ENCODE measurements around the gene SSR4. TPM values are rescaled to one million over a fixed set of nuclear protein-coding genes. Genes with fewer than 3 reads are reported as not detected.

Gene SSR4
- total and polyA plus RNA-seq, 12 donors, result 162 to 1,349 (median 366) TPM

- Histone ChIP-seq H3K4me3 (peak overlapping the region in 2 of 4 donors; percentile 19 to 47), H3K9me3 (replicated peaks in 1 of 3) (no peaks in the 10 kb centered on the region), H3K4me1 (replicated peaks in 1 of 2) (peaks cover 0 to 6% of the 10 kb centered on the region in 2 donors), H3K27me3 (peaks cover 27% of the 10 kb centered on the region), H3K36me3 (replicated peaks in 1 of 2) (no peaks in the 10 kb centered on the region), H3K27ac (no peak overlapping the region)
- peak in 1 of 7 donors; percentile 33 for DNase-seq
- no peak for TF ChIP-seq POLR2A (IDR thresholded peaks at IDR 0.05)
- TF ChIP-seq CTCF (IDR thresholded peaks at IDR 0.05), result no peak
- WGBS, 4 donors, result 10 to 37% (median 30%) methylated on average over 8 to 58 of the region's 67 CpGs
- intact Hi-C loops (cut with DNase I), result no loop called here
These were observed 24.3 kb downstream of the SSR4 start for GRCh38 chrX:153818571-153819383.

- peaks cover 0 to 6% of the 10 kb centered on the region in 2 donors for H3K4me1 ChIP-seq (replicated peaks in 1 of 2)
- TF ChIP-seq CTCF (IDR thresholded peaks at IDR 0.05), result no peak
- TF ChIP-seq POLR2A (IDR thresholded peaks at IDR 0.05), result no peak
- H3K27ac ChIP-seq, result no peak overlapping the region
- WGBS, 4 donors, result 33 to 56% (median 46%) methylated on average over 19 to 23 of the region's 23 CpGs; no CpG with 5 or more reads in 1 of the 4 donors
- H3K4me3 ChIP-seq, result peak overlapping the region in 2 of 4 donors; percentile 19 to 47
- no peaks in the 10 kb centered on the region for H3K9me3 ChIP-seq (replicated peaks in 1 of 3)
- DNase-seq, result no peak
- no peaks in the 10 kb centered on the region for H3K36me3 ChIP-seq (replicated peaks in 1 of 2)
- intact Hi-C loops (cut with DNase I), result no loop called here
- H3K27me3 ChIP-seq, result peaks cover 34% of the 10 kb centered on the region
These were observed 25.0 kb downstream of the SSR4 start for GRCh38 chrX:153819384-153820040.

- WGBS, 4 donors, result 72 to 95% (median 80%) methylated on average over 4 to 7 of the region's 7 CpGs
These were observed 26.1 kb downstream of the SSR4 start for GRCh38 chrX:153820601-153821000.

More at GRCh38 chrX:153820601-153821000, 26.1 kb downstream of the SSR4 start:
- Histone ChIP-seq H3K9me3 (replicated peaks in 1 of 3) (no peaks in the 10 kb centered on the region), H3K4me1 (replicated peaks in 1 of 2) (peaks cover 0 to 6% of the 10 kb centered on the region in 2 donors), H3K36me3 (replicated peaks in 1 of 2) (no peaks in the 10 kb centered on the region), H3K27ac (no peak overlapping the region), H3K27me3 (peaks cover 42% of the 10 kb centered on the region), H3K4me3 (no peak overlapping the region)
- DNase-seq, result no peak
- no peak for TF ChIP-seq POLR2A (IDR thresholded peaks at IDR 0.05)
- TF ChIP-seq CTCF (IDR thresholded peaks at IDR 0.05), result no peak
- intact Hi-C loops (cut with DNase I), result no loop called here

Measured in adrenal gland (tissue), 12 donors.